KMS-11 (cell line): ENCODE results near the gene MYO3B.
"Not testable (repeated sequence)": the region's sequence is repeated elsewhere in the genome, so short reads cannot be mapped to it uniquely, and the experiment has no call there.

ENCODE experiments used
- H2AFZ ChIP-seq: fragments of 200-600 bp; sonication (generic); 2 replicates; pipeline ENCODE4 v1.6.1; 2016; ENCODE audit warnings: antibody characterized with exemption, mixed run types, low read depth
- H3K27ac ChIP-seq: fragments of 200-600 bp; sonication (generic); 2 replicates; pipeline ENCODE4 v1.6.1; 2016; ENCODE audit warnings: mild to moderate bottlenecking, mixed run types
- H3K27me3 ChIP-seq: fragments of 200-600 bp; sonication (generic); 2 replicates; pipeline ENCODE4 v1.6.1; 2017; ENCODE audit warnings: mild to moderate bottlenecking, low read depth, mixed run types, moderate library complexity; ENCODE audit not compliant: insufficient read depth
- H3K36me3 ChIP-seq: fragments of 200-600 bp; sonication (generic); 2 replicates; pipeline ENCODE4 v1.6.1; 2017; ENCODE audit warnings: mild to moderate bottlenecking, mixed run types; ENCODE audit not compliant: insufficient read depth
- H3K4me1 ChIP-seq: fragments of 200-600 bp; sonication (generic); 2 replicates; pipeline ENCODE4 v1.6.1; 2016; ENCODE audit warnings: mild to moderate bottlenecking, low read depth, mixed run types; ENCODE audit not compliant: poor library complexity, severe bottlenecking
- H3K4me2 ChIP-seq: fragments of 200-600 bp; sonication (generic); 2 replicates; pipeline ENCODE4 v1.7.0; 2016; ENCODE audit warnings: mild to moderate bottlenecking, mixed run types
- H3K4me3 ChIP-seq: fragments of 200-600 bp; sonication (generic); IDR thresholded peaks from 2 replicates; pipeline ENCODE4 v1.6.1; 2017; ENCODE audit warnings: low read depth, low read length, mixed read lengths; ENCODE audit not compliant: insufficient read depth
- H3K79me2 ChIP-seq: fragments of 200-600 bp; sonication (generic); 2 replicates; pipeline ENCODE4 v1.6.1; 2016; ENCODE audit warnings: low read depth, mixed run types; ENCODE audit not compliant: insufficient read depth
- H3K9ac ChIP-seq: fragments of 200-600 bp; sonication (generic); 2 replicates; pipeline ENCODE4 v1.6.1; 2016; ENCODE audit warnings: mild to moderate bottlenecking, mixed run types
- H4K20me1 ChIP-seq: fragments of 200-600 bp; sonication (generic); 2 replicates; pipeline ENCODE4 v1.6.1; 2016; ENCODE audit warnings: mild to moderate bottlenecking, mixed run types; ENCODE audit not compliant: insufficient read depth
- TF ChIP-seq, protein P1 (sequence below): fragments of 200-600 bp; sonication (generic); conservative IDR thresholded peaks from 2 replicates; pipeline ENCODE4 v1.6.1; 2017; ENCODE audit warnings: low read depth, mild to moderate bottlenecking, antibody characterized with exemption, low read length, moderate library complexity, mixed read lengths

MYO3B gene

DNA sequence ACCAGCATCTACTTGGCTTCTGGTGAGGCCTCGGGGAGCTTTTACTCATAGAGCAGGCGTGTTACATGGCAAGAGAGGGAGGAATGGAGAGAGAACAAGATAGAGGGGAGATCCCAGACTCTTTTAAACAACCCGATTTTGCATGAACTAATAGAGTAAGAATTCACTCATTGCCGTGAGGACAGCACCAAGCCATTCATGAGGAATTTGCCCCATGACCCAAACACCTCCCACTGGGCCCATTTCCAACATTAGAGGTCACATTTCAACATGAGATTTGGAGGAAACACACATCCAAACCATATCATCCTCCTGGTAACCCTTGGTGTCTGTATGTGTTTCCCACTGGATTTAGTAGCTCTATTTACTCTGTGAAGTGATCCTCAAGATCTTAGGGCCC lies 287.3 kb downstream of the MYO3B start:
- no peaks in the 10 kb centered on the region for H3K79me2 ChIP-seq
- H3K36me3 ChIP-seq: no peaks in the 10 kb centered on the region
- H3K27ac ChIP-seq: no peak overlapping the region
- no peak overlapping the region for H2AFZ ChIP-seq
- no peak overlapping the region for H3K4me2 ChIP-seq
- H4K20me1 ChIP-seq: no peaks in the 10 kb centered on the region
- H3K4me3 ChIP-seq: no peak overlapping the region
- TF ChIP-seq, protein P1, sequence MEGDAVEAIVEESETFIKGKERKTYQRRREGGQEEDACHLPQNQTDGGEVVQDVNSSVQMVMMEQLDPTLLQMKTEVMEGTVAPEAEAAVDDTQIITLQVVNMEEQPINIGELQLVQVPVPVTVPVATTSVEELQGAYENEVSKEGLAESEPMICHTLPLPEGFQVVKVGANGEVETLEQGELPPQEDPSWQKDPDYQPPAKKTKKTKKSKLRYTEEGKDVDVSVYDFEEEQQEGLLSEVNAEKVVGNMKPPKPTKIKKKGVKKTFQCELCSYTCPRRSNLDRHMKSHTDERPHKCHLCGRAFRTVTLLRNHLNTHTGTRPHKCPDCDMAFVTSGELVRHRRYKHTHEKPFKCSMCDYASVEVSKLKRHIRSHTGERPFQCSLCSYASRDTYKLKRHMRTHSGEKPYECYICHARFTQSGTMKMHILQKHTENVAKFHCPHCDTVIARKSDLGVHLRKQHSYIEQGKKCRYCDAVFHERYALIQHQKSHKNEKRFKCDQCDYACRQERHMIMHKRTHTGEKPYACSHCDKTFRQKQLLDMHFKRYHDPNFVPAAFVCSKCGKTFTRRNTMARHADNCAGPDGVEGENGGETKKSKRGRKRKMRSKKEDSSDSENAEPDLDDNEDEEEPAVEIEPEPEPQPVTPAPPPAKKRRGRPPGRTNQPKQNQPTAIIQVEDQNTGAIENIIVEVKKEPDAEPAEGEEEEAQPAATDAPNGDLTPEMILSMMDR: no peak
- H3K4me1 ChIP-seq: no peaks in the 10 kb centered on the region
- no peak overlapping the region for H3K9ac ChIP-seq
- H3K27me3 ChIP-seq: no peaks in the 10 kb centered on the region

DNA sequence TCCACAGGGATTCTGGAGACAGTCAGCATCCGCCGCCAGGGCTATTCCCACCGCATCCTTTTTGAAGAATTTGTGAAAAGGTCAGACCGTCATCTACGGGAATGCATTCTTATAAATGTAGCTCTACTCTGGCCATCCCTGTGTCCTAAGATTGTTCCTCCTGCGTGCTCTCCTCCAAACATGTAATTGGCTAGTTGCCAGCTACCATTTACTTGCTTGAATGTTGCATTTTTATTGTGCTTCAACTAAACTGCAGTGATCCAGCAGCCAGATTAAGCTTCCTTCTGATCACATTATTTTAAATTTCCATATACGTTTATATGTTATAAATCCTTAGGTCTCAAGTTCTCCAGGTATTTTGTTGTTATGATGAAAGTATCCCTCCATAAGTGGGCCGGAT lies 288.7 kb downstream of the MYO3B start:
- H3K9ac ChIP-seq: no peak overlapping the region
- H3K79me2 ChIP-seq: no peaks in the 10 kb centered on the region
- TF ChIP-seq, protein P1: no peak
- no peaks in the 10 kb centered on the region for H3K36me3 ChIP-seq
- H3K27me3 ChIP-seq: no peaks in the 10 kb centered on the region
- no peak overlapping the region for H3K27ac ChIP-seq
- H3K4me2 ChIP-seq: no peak overlapping the region
- no peaks in the 10 kb centered on the region for H4K20me1 ChIP-seq
- no peaks in the 10 kb centered on the region for H3K4me1 ChIP-seq
- no peak overlapping the region for H3K4me3 ChIP-seq
- no peak overlapping the region for H2AFZ ChIP-seq

DNA sequence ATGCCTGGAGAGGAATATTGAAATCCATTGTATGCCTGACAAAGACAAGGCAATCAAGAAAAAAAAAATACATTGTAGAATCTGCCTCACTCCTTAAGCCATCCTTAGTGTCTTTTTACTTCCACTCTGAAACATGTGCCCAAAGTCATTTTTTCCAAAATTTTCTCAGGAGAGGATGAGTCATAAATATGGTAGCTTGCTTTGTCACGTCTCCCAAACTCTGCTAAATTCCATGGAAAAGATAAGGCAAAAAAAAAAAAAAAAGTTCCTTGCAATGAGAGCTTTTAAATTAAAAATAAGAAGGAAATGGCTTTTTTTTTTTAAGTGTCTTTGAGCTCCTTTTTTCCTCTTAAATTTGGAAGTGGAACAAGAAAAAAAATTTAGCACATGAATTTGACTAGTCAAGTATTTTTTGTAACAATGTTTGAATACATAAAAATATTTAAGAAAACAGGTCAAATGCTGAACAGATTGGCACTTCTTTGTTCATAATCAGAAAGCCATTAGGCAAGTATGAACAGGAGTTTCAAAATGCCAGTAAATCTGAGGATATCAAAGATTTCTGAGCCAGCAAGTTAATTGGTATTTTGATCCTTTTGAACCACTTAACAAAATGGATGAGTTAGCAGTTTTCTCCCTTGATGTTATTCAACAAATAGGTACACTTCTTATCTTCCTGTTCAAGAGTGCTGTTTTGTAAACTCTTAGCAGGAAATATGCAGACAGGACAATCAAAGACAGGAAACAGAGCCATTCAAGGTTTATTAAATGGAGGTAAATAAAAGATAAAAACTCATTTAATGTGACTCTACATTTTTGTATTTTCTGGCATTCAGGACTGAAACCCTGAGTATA lies 289.8 kb downstream of the MYO3B start:
- Histone ChIP-seq H3K79me2 (no peaks in the 10 kb centered on the region), H3K4me1 (no peaks in the 10 kb centered on the region), H3K36me3 (no peaks in the 10 kb centered on the region), H3K4me3 (no peak overlapping the region), H4K20me1 (no peaks in the 10 kb centered on the region), H3K9ac (no peak overlapping the region), H3K27ac (no peak overlapping the region), H3K27me3 (no peaks in the 10 kb centered on the region), H3K4me2 (no peak overlapping the region), H2AFZ (no peak overlapping the region)
- TF ChIP-seq, protein P1: no peak

DNA sequence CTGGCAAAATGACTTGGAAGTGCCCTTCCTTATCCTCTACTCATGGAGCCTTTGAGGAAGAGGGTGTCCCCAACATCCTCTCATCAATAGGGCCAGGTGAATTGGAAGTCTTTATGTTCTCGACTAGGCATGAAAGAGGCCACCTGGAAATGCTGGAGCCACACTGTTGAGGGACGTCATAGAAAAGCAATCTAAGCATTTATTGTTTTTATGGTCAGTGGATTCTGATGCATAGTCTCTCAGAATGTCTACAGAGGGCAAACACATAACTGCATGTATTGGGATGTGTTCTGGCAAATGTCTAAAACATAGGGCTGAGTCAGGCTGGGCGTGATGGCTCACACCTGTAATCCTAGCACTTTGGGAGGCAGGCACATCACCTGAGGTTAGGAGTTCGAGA lies 290.6 kb downstream of the MYO3B start:
- Histone ChIP-seq H2AFZ (no peak overlapping the region), H3K36me3 (no peaks in the 10 kb centered on the region), H4K20me1 (no peaks in the 10 kb centered on the region), H3K27me3 (no peaks in the 10 kb centered on the region), H3K4me1 (no peaks in the 10 kb centered on the region), H3K27ac (no peak overlapping the region), H3K79me2 (no peaks in the 10 kb centered on the region), H3K9ac (no peak overlapping the region), H3K4me3 (no peak overlapping the region), H3K4me2 (no peak overlapping the region)
- TF ChIP-seq, protein P1: no peak

DNA sequence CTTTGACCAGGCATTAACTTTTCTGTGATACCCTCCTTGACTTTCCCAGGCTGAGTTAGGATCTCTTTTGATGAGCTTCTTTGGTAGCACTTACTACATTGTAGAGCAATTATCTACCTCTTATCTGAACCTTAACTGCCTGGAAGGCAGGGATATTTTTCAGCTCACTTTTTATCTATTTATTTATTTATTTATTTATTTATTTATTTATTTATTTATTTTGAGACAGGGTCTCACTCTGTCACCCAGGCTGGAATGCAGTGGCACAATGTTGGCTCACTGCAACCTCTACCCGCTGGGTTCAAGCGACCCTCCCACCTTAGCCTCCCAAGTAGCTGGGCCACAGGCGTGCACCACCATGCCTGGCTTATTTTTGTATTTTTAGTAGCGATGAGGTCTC lies 294.6 kb downstream of the MYO3B start:
- H3K9ac ChIP-seq, H3K27ac ChIP-seq, H3K27me3 ChIP-seq, H3K4me1 ChIP-seq, H3K4me3 ChIP-seq, H3K4me2 ChIP-seq, H2AFZ ChIP-seq, H3K79me2 ChIP-seq, H4K20me1 ChIP-seq, H3K36me3 ChIP-seq: not testable (repeated sequence)
